Right lobe of liver (tissue), 6 donors: Measurements from ENCODE around the gene SHC4. TPM values are rescaled to one million over a fixed set of nuclear protein-coding genes. Genes with fewer than 3 reads are reported as not detected.

Experiments used
- ATAC-seq, 4 donors: fragments of 200-7000 bp; cut with Tn5 transposase; one replicate each; pipeline ENCODE4 v1.9.1; 2020; ENCODE audit warnings: mild to moderate bottlenecking in 4 of 4, moderate library complexity in 4 of 4
- DNase-seq, 3 donors: peaks; one replicate each; pipeline ENCODE4 v3.0.0-alpha.2; 2020
- H3K27ac ChIP-seq, 3 donors: fragments of 200-600 bp; one replicate each; pipeline ENCODE4 v1.8.0; 2022
- H3K27me3 ChIP-seq, 2 donors: fragments of 200-600 bp; one replicate each; pipeline ENCODE4 v1.8.0; 2022
- H3K36me3 ChIP-seq, 4 donors: fragments of 200-600 bp; sonication (generic) in 1 of 4; one replicate each; pipeline versions ENCODE4 v1.5.1 to v1.8.0; 2017 to 2022; ENCODE audit warnings: control low read depth in 1 of 4
- H3K4me1 ChIP-seq, 4 donors: fragments of 200-600 bp; sonication (generic) in 1 of 4; one replicate each; pipeline versions ENCODE4 v1.5.1 to v1.8.0; 2017 to 2022; ENCODE audit warnings: control low read depth in 1 of 4
- H3K4me3 ChIP-seq, 3 donors: fragments of 200-600 bp; one replicate each; pipeline ENCODE4 v1.8.0; 2022
- H3K9me3 ChIP-seq, 4 donors: fragments of 200-600 bp; sonication (generic) in 1 of 4; one replicate each; pipeline versions ENCODE4 v1.5.1 to v1.8.0; 2017 to 2022; ENCODE audit warnings: control low read depth in 1 of 4
- CTCF ChIP-seq, 4 donors: fragments of 200-600 bp in 3 of 4; fragments of 450-650 bp in 1 of 4; IDR thresholded peaks; one replicate each; pipeline versions ENCODE4 v1.5.1 to v1.8.0; 2016 to 2022; ENCODE audit warnings: antibody characterized with exemption in 4 of 4, mild to moderate bottlenecking in 2 of 4
- POLR2A ChIP-seq: fragments of 450-650 bp; IDR thresholded peaks from one replicate; pipeline ENCODE4 v1.6.1; 2017; ENCODE audit warnings: antibody characterized with exemption, mild to moderate bottlenecking
- WGBS: methylation state at CpG from one replicate; pipeline ENCODE4 v1.1.6; 2018; ENCODE audit warnings: low coverage, low lambda C conversion rate; ENCODE audit not compliant: insufficient coverage; ENCODE audit errors: missing lambda C conversion rate; 5-methylcytosine and 5-hydroxymethylcytosine counted together
- intact Hi-C, 2 donors: fragments of 100-400 bp; cut with DNase I; formaldehyde crosslinking; loops; one replicate each; pipeline versions ENCODE4 v1.11.2 to v1.14.1; 2022
- total RNA-seq, 6 experiments: library from RNA; depleted of rRNA in 2 of 6; stranded (reverse); fragments of >200 nt in 2 of 6; fragmentation: NEBNext Ultra II Directional in 3 of 6; extraction: Animal tissue kit (Norgen Biotek cat#: 25700) in 3 of 6; gene quantifications; one replicate each; pipeline versions ENCODE4 v1.1.0 to v1.2.4, GENCODE V29; 2016 to 2023
- donor health status: DM: no; HTN: yes; CAD: no.
- donor health status: DM: no; HTN: no; CAD: no.
- donor health status: DM: no; HTN: no; CAD: no.
- donor health status: DM: no; HTN: yes; CAD: no.
- donor health status: DM: no; HTN: yes; CAD: no.

Gene SHC4
- total RNA-seq, 6 experiments from 2014 or later, result 0.04 to 0.87 (median 0.04) TPM; not detected in 3

DNA sequence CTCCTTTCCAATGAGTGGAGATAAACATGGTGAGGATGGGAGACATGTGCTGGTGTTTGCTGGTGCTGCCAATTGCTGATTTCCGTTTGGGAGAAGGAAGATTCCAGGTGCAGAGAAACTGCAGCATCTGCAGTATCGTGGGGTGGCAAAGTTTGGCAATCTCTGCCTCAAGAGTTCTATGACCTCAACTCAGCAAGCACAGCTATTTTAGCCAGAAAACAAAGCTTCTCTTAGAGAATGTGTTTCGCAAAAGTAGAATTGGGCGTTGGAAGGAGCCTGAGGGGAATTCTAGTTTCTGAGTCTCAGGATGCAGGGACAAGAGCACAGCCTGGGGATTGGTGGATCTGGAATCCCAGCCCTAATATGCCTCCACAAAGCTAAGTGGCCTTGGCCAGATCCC, 18.2 kb upstream of the SHC4 start:
- no peak for DNase-seq
- Histone ChIP-seq H3K4me3 (no peak overlapping the region), H3K4me1 (peaks cover 0 to 41% (median 4%) of the 10 kb centered on the region in 4 donors), H3K36me3 (no peaks in the 10 kb centered on the region), H3K27me3 (no peaks in the 10 kb centered on the region), H3K27ac (no peak overlapping the region), H3K9me3 (no peaks in the 10 kb centered on the region)
- WGBS, result 0% methylated on average over 3 of the region's 4 CpGs
- ATAC-seq, result peak in 3 of 4 donors; percentile 32 to 65 (median 48)
- TF ChIP-seq CTCF (IDR thresholded peaks at IDR 0.05), result no peak
- TF ChIP-seq POLR2A, result no peak
- intact Hi-C loops, result no loop called here

DNA sequence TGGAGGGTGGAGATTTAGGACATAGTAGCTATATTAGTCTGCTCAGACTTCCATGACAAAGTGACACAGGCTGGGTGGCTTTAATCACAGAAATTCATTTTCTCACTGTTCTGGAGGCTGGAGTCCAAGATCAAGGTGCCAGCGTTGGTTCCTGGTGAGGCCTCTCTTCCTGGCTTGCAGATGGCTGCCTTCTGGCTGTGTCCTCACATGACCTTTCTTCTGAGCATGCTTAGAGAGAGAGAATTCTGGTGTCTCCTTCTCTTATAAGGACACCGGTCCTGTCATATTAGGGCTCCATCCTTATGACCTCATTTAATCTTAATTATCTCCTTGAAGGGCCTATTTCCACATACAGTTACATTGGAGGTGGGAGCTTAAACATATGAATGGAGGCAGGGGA, 14.9 kb upstream of the SHC4 start:
- no peaks in the 10 kb centered on the region for H3K27me3 ChIP-seq
- no peak for ATAC-seq
- H3K4me1 ChIP-seq, result peaks cover 0 to 18% (median 0%) of the 10 kb centered on the region in 4 donors
- no peaks in the 10 kb centered on the region for H3K9me3 ChIP-seq
- DNase-seq, result no peak
- WGBS, result 89% methylated on average over 2 of the region's 2 CpGs
- no peak overlapping the region for H3K4me3 ChIP-seq
- intact Hi-C loops, result no loop called here
- no peak overlapping the region for H3K27ac ChIP-seq
- no peak for TF ChIP-seq CTCF (IDR thresholded peaks at IDR 0.05)
- H3K36me3 ChIP-seq, result no peaks in the 10 kb centered on the region

GRCh38 chr15:48976444-48977088, 12.8 kb upstream of the SHC4 start:
- Histone ChIP-seq H3K4me1 (peaks cover 0 to 9% (median 0%) of the 10 kb centered on the region in 4 donors), H3K9me3 (no peaks in the 10 kb centered on the region), H3K36me3 (no peaks in the 10 kb centered on the region), H3K4me3 (no peak overlapping the region), H3K27me3 (no peaks in the 10 kb centered on the region), H3K27ac (no peak overlapping the region)
- 69% methylated on average over 7 of the region's 17 CpGs for WGBS
- intact Hi-C loops, result no loop called here
- no peak for TF ChIP-seq CTCF (IDR thresholded peaks at IDR 0.05)
- no peak for TF ChIP-seq POLR2A
- ATAC-seq (peak; percentile 10 to 57 (median 32)), DNase-seq (no peak)

- TF ChIP-seq POLR2A (peak; percentile 18), CTCF (IDR thresholded peaks at IDR 0.05) (peak; percentile 87 to 96 (median 92))
- peak; percentile 78 to 82 (median 78) for DNase-seq
- no peaks in the 10 kb centered on the region for H3K36me3 ChIP-seq
- peak overlapping the region; percentile 49 to 62 (median 53) for H3K4me3 ChIP-seq
- no peaks in the 10 kb centered on the region for H3K9me3 ChIP-seq
- H3K27ac ChIP-seq, result peak overlapping the region in 2 of 3 donors; percentile 12 to 43
- ATAC-seq, result peak; percentile 98 to 99 (median 99)
- intact Hi-C loops, result no loop called here
- 18% methylated on average over 15 of the region's 53 CpGs for WGBS
- H3K27me3 ChIP-seq, result no peaks in the 10 kb centered on the region
- H3K4me1 ChIP-seq, result peaks cover 0 to 9% (median 0%) of the 10 kb centered on the region in 4 donors
Measured at GRCh38 chr15:48975472-48976419, 12.0 kb upstream of the SHC4 start.
